ENCODE results near the gene PRKCA.
A peak's percentile ranks its signal among the peaks of the same experiment; 100 is the strongest.
"Not testable (repeated sequence)": the region's sequence is repeated elsewhere in the genome, so short reads cannot be mapped to it uniquely, and the experiment has no call there.

Gene PRKCA

DNA sequence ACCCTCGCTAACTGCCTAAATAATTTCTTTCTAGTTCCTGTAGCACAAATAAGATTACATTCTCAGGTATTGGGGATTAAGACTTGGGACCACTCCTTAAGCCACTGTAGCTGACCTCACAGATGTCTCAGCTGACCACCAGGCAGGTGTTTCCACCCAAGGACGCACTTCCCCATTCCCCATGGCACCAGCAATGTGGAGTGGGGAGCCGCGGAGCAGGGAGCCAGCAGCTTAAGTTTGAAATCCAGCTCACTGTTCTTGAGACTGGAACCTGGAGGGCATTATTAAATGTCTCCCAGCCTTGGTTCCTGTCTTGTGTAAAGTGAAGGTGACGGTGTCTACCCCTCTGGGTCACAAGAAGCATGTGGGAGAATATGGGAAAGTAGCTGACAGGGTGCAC lies 283.1 kb downstream of the PRKCA start:
- DNase-seq, result no peak

- no peak for DNase-seq
These were observed 287.5 kb downstream of the PRKCA start for GRCh38 chr17:66589892-66590291.

DNA sequence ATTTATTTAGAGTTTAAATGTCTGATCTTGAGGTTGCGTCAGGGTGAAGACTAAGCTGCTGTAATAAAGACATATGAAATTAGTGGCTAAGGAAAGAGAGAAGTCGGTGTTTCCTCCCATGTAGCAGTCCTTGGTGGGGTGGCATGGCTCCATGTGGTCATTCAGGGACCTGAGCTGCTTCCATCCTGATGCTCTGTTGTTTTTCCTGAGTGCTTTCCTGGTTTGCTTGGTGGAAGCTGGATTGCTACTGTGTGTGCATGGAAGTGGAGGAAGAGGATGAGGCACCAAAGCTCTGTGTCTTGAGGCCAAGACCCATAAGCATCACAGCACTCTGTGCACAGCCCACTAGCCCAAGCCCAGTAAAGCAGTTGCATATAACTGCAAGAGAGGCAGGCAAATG lies 290.7 kb downstream of the PRKCA start:
- no peak for DNase-seq

DNA sequence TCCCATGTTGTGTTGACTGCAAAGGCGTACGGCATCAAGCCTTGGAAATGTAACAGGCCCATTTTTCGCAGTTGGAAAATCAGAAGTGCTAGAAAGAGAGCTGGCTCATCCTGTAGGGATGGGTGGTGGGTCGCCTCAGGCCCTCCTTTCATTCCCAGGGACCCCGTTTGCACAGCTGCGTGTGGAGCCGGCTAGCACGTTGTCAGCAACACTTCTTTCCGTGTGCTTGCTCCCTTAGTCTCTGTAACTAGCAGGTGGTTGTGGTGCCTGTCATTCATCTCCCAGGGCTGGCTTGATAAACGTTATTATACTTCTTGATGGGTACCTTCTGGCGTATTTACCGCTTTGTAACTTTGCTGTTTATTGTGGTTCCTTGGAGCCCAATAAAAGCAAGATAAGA lies 293.5 kb downstream of the PRKCA start:
- DNase-seq, result no peak

GRCh38 chr17:66602659-66603384 lies 300.4 kb downstream of the PRKCA start:
- DNase-seq, result no peak

DNA sequence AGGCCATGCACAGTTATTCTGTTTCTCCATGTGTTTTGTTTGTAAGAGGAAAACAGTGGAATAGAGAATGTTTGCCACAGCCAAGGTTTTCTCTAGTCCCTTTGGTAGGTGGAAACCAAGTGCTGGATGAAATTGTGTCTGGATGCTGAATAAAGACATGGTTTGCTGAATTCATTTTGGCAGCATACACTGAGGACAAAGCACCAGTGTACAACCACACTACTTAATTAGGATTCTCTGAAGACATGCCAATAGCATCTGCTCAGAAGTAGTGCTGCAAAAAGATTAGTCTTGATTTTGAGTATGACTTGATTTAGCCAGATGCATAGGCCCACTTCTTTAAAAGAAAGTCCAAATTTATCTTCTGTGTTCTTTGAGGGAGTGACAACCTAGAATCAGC lies 302.0 kb downstream of the PRKCA start:
- DNase-seq, result no peak

GRCh38 chr17:66605541-66605940 lies 303.1 kb downstream of the PRKCA start:
- no peak for DNase-seq

DNA sequence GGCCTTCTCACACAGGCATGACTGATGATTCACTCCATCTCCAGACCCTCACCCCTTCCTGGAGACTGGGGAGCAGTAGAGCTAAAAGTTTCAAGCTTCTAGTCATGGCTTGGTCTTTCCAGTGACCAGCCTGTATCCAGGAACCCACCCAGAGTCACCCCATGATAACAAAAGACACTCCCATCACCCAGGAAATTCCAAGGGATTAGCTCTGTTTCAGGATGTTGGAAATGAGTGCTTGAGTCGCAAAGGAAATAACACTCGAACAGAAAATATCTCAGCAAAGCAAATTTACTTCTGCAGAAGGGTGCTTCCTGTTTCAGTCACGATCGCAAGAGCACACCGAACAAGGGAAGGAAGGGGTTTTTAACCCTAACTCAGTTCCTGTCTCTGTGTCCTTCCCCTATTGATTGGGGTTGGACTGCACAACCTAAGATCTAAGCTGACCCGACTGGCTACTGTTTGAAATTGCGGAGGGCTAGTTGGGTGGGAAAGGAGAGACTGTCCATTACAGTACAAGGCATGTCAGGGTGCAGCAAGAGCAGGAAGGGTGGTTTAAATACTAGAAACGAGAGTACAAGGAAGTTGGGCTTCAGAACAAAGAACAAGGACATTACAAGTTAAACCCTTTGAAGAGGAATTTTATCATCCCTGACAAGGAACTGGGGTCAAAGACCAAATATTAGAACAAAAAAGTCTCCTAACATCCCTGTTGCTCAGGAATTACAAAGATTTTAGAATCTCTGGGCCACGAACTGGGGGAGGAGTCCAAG lies 308.1 kb downstream of the PRKCA start:
- no peak for DNase-seq

DNA sequence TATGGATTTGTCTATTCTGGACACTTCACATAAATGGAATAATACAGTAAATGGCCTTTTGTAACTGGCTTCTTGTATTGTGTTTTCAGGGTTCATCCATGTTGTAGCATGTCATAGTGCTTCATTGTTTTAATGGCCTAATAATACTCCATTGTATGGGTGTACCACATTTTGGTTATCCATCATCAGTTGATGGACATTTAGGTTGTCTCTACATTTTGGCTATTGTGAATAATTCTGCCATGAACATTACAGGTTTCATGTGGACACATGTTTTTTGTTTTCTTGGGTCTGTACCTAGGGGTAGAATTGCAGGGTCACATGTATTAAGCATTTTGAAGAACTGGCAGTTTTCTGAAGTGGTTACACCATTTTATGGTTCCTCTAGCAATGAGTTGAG lies 309.0 kb downstream of the PRKCA start:
- DNase-seq, result no peak

DNA sequence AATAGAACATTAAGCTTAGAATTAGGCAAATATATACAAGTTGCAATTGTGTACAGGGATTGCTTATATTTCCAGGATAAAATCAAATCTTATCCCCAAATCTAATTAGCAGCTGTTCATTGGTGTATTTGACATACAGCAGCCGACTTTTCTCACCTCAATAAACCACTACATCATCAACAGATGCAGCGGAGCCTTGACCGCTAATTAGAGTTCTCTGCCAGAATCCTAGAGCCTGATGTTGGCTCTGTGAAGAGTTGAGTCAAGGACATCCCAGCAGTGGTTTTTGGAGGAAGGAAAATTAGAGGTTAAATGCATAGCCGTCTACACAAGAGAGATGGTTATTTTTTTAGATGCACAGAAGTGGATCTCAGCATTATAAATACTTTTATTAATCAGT lies 310.6 kb downstream of the PRKCA start:
- DNase-seq, result no peak

DNA sequence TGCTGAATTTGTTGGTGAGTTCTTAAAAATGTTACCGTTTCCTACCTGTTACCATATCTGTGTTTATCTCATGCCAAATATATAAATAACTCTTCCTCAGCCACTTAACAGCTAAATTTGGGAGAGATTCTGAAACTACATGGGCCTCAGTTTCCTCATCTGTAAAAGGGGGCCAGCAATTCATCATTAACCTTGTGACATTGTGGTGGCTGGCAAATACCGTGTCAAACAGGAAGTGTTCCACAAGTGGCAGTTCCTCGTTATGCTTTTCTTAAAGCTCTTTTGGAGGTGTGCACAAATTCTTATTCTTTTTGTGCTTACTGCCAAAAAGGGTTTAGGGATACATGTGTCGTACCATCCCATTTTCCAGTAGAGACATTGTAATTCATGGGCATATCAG lies 312.1 kb downstream of the PRKCA start:
- DNase-seq, result no peak

- no peak for DNase-seq
These were observed 316.8 kb downstream of the PRKCA start for GRCh38 chr17:66619206-66619605.

GRCh38 chr17:66620528-66620927 lies 318.1 kb downstream of the PRKCA start:
- DNase-seq, result no peak

- DNase-seq, result not testable (repeated sequence)
These were observed 322.2 kb downstream of the PRKCA start for GRCh38 chr17:66624630-66625029.

GRCh38 chr17:66625311-66625767 lies 322.9 kb downstream of the PRKCA start:
- DNase-seq, result peak; percentile 31

- no peak for DNase-seq
These were observed 325.6 kb downstream of the PRKCA start for GRCh38 chr17:66627985-66628384.

DNA sequence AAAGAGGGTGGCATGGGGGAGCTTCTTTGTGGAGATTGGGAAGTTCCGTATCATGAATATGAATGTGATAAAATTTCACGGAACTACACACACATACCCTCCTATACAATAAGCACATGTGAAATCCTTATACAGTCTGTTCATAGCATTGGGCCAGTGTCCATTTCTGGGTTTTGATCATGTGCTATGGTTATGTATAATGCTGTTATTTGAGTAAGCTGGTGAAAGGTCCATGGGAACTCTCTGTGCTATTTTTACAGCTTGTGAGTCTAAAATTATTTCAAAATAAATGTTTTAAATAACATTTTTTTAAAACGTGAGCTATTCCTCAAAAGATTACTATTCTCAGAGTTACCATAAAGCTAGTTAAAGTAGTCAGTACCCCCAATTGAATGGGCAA lies 327.3 kb downstream of the PRKCA start:
- DNase-seq, result no peak

GRCh38 chr17:66630379-66630778 lies 328.0 kb downstream of the PRKCA start:
- DNase-seq, result no peak

DNA sequence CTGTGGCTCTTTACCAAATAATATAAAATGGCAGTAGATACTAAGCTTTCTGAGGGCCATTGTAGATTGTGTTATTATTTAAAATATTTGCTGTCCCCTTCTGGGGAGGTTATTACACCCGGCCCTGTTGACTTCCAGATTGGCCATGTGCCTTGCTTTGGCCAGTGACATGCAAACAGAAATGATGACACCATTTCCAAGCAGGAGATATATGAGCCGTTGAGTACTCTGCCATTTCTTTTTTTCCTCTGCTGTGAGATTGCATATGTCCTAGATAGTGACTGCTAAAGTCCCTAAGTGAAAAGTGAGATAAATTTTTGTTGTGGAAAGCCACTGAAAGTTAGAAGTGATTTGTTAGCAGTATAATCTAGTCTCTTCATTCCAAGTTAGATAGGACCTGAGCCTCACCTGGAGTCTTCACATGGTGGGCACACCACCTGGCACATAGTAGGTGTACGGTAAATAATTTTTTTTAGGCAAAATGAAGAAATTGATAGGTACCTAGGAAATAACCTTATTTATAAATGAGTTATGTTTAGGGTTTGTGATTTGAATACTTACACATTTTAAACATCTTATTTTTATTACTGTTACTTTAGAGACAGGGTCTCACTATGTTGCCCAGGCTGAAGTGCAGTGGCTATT lies 328.5 kb downstream of the PRKCA start:
- DNase-seq, result no peak

- DNase-seq, result no peak
These were observed 330.3 kb downstream of the PRKCA start for GRCh38 chr17:66632731-66633130.

- peak; percentile 91 for DNase-seq
These were observed 331.0 kb downstream of the PRKCA start for GRCh38 chr17:66633317-66633965.

DNA sequence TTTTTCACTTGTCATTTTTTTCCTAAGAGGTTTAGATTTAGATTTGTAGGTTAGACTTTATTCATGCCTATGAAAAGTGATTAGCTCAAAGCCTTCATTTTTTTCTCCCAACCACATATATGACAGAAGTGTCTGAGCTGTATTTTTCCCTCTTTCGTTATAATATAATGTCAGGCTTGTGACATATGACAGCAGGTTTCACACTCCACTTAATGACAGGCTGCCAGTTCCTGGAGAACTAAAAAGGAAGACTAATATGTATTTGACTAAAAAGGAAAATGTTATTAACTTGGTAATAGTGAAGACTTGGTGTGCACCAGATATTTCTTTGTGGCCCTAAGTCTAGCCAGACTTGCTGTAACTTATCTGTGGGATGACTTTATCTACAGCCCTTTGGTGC lies 331.8 kb downstream of the PRKCA start:
- DNase-seq, result peak; percentile 43

- peak; percentile 37 for DNase-seq
These were observed 333.1 kb downstream of the PRKCA start for GRCh38 chr17:66635386-66636045.
